ENCODE measurements around the gene L2HGDH. TPM values are rescaled to one million over a fixed set of nuclear protein-coding genes. Genes with fewer than 3 reads are reported as not detected.

L2HGDH gene
- total and polyA plus RNA-seq, 10 of the 15 experiments (the other 5 are each of a cell fraction or from before 2014, with no cell fraction given) = 2.6 to 18.3 (median 13.5) TPM

GRCh38 chr14:50353126-50353525 is 41.1 kb upstream of the L2HGDH start (continued):
- TF ChIP-seq EZH2 (IDR thresholded peaks at IDR 0.05; ENCODE audit: borderline replicate concordance, control insufficient read depth, low read depth, low read length) = no peak
- TF ChIP-seq SMAD1 (IDR thresholded peaks at IDR 0.05; ENCODE audit: low read depth, partially characterized antibody) = no peak
- TF ChIP-seq NFXL1 (IDR thresholded peaks at IDR 0.05; ENCODE audit: borderline replicate concordance) = no peak
- TF ChIP-seq ZNF207 (IDR thresholded peaks at IDR 0.05; ENCODE audit: borderline replicate concordance) = no peak

- H3K4me2 ChIP-seq (ENCODE audit: control insufficient read depth, insufficient read depth) = no peak overlapping the region
Measured at GRCh38 chr14:50352584-50352983, 40.6 kb upstream of the L2HGDH start.

More at GRCh38 chr14:50352584-50352983, 40.6 kb upstream of the L2HGDH start:
- DNase-seq (ENCODE audit: low read depth, low spot score) (no peak), ATAC-seq (no peak), FAIRE-seq (no peak)
- intact Hi-C loops (cut with micrococcal nuclease; ENCODE audit: unreplicated experiment) = no loop called here
- Histone ChIP-seq H3K4me3 (no peak overlapping the region), H3K4me1 (ENCODE audit: control insufficient read depth, insufficient read depth, low read length) (no peaks in the 10 kb centered on the region), H3K9ac (ENCODE audit: control insufficient read depth, insufficient read depth, low read length) (no peak overlapping the region), H3K36me3 (ENCODE audit: control insufficient read depth in 2 of 2, insufficient read depth in 2 of 2, low read length in 1 of 2) (peaks cover 0 to 4% of the 10 kb centered on the region in 2 experiments; a peak in 3 of 4 replicates), H2AFZ (ENCODE audit: control insufficient read depth, low read depth, low read length) (no peak overlapping the region), H4K20me1 (ENCODE audit: control insufficient read depth, insufficient read depth) (no peaks in the 10 kb centered on the region), H3K79me2 (ENCODE audit: control insufficient read depth, insufficient read depth, low read length) (no peaks in the 10 kb centered on the region), H3K9me3 (replicated peaks; ENCODE audit: control insufficient read depth, insufficient read depth, low read length) (no peaks in the 10 kb centered on the region), H3K27ac (ENCODE audit: control insufficient read depth, insufficient read depth) (no peak overlapping the region), H3K27me3 (replicated peaks in 1 of 2; ENCODE audit: control insufficient read depth in 2 of 2, insufficient read depth in 2 of 2, low read length in 1 of 2) (no peaks in the 10 kb centered on the region)
- no TSS peak for BruUV-seq (replicated peaks)
- in situ Hi-C loops (cut with MboI) = no loop called here
- WGBS (ENCODE audit: insufficient coverage, insufficient replicate concordance, low lambda C conversion rate, missing lambda C conversion rate) = 74% methylated on average over 4 of the region's 4 CpGs
- SMC1A ChIA-PET (ENCODE audit: uncharacterized antibody, unreplicated experiment) = interaction anchor here (1.4 kb wide), 1 partner anchor 10 kb away, joined by 5 read pairs; no protein-coding TSS in a partner anchor
- POLR2A ChIA-PET = no interaction called here
- CTCF ChIA-PET = interaction anchor here (1.3 kb wide), 1 partner anchor 9 kb away, joined by 3 read pairs; no protein-coding TSS in a partner anchor
- no peak for TF ChIP-seq SMC3 (IDR thresholded peaks at IDR 0.05; ENCODE audit: borderline replicate concordance, low read length)
- TF ChIP-seq PML (IDR thresholded peaks at IDR 0.05; ENCODE audit: low read length) = no peak
- no peak for TF ChIP-seq FOS (IDR thresholded peaks at IDR 0.05; ENCODE audit: borderline replicate concordance, extremely low read depth, insufficient read length)
- no peak for TF ChIP-seq PBX3 (IDR thresholded peaks at IDR 0.05; ENCODE audit: insufficient replicate concordance, low read depth, low read length)
- TF ChIP-seq SMARCA5 (IDR thresholded peaks at IDR 0.05) = no peak
- no peak for TF ChIP-seq PAX5 (IDR thresholded peaks at IDR 0.05; ENCODE audit: borderline replicate concordance, low read depth, low read length)
- no peak for TF ChIP-seq TBL1XR1 (IDR thresholded peaks at IDR 0.05; ENCODE audit: low read depth, low read length)
- no peak for TF ChIP-seq SUZ12 (IDR thresholded peaks at IDR 0.05; ENCODE audit: unreplicated experiment)
- no peak for TF ChIP-seq SUPT20H (IDR thresholded peaks at IDR 0.05; ENCODE audit: borderline replicate concordance, control insufficient read depth, low read depth, low read length)
- no peak for TF ChIP-seq HDAC2 (IDR thresholded peaks at IDR 0.05)
- no peak for TF ChIP-seq MLLT1 (IDR thresholded peaks at IDR 0.05)
- RAD21 ChIA-PET (ENCODE audit: unreplicated experiment) = no interaction called here
